GM19238 (cell line): ENCODE data around the gene CHD3.

Source experiments
- DNase-seq: peaks from one replicate; pipeline ENCODE4 v3.0.0; 2011; ENCODE audit warnings: low spot score; ENCODE audit not compliant: insufficient read length

The CHD3 gene

GRCh38 chr17:7894226-7894625 is 5.6 kb downstream of the CHD3 start:
- no peak for DNase-seq

DNA sequence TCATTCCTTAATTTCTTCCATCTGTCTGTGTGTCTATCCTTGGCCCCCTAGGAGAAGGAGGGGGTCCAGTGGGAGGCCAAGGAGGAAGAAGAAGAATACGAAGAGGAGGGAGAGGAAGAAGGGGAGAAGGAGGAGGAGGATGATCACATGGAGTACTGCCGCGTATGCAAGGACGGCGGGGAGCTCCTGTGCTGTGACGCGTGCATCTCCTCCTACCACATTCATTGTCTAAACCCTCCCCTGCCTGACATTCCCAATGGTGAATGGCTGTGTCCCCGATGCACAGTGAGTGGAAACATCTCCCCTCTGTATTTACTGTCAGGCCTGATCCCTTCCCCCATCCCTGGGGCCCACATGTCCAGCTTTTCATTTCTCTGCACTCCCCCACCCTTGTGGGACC is 6.3 kb downstream of the CHD3 start:
- no peak for DNase-seq

GRCh38 chr17:7897090-7897489 is 8.5 kb downstream of the CHD3 start:
- no peak for DNase-seq

- DNase-seq = no peak
Observed at GRCh38 chr17:7897773-7898172, 9.2 kb downstream of the CHD3 start.

- DNase-seq = no peak
Observed at GRCh38 chr17:7903154-7904103, 14.8 kb downstream of the CHD3 start.

DNA sequence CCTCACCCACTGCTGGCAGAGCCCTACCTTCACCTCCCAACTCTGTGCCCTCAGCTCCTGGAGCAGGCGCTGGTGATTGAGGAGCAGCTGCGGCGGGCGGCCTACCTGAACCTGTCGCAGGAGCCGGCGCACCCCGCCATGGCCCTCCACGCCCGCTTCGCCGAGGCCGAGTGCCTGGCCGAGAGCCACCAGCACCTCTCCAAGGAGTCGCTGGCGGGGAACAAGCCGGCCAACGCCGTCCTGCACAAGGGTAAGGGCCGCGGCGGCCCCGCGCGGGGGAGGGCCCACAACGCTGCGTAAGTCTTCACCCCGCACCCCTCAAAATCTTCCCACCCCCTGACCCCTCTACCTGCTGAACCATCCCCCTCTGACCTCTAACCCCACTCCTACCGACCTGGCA is 20.5 kb downstream of the CHD3 start:
- no peak for DNase-seq

GRCh38 chr17:7910281-7910680 is 21.7 kb downstream of the CHD3 start:
- no peak for DNase-seq

GRCh38 chr17:7910711-7911110 is 22.1 kb downstream of the CHD3 start:
- DNase-seq = no peak

DNA sequence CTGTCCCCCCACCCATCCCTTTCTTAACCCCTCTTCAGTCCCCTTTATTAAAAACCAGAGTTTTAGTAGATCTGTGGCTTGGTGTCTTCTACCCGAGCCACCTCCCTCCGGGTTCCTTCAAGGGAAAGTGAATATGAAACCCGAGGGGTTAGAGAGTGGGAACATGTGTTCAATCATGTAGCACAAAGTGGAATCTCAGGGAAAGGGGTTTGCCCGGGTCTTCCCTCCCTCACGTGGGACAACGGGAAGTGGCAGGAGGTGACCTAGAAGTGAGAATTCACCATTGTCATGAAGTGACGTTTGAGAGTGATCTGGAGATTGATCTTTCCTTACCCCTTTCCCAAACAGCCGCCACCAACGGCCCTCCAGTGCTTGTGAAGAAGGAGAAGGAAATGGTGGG is 22.5 kb downstream of the CHD3 start:
- DNase-seq = no peak

DNA sequence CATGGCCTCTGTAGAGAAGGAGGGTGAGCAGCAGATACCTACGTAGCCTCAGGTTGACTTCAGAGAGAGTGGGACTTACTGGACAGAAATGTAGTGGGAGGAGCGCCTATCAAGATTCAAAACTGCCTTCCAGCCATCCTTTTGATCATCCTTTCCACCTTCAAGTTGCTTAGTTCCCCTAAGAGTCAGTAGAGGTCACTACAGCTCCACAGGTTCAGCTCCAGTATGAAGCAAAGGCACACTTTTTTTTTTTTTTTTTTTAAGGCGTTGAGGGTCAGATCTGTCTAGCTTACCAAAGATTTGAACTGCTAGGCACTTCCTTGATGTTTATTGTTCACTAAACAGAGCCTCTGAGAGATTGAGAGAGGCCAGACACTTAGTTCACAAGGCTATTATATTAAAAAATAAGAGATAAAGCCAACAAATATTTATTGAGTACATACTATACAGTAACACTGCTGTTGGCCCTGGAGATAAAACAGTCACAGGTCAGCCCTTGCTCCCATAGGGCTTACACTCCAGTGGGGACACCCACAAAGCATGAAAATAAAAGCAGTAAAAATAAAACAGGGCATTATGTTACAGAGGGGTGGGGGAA is 24.4 kb downstream of the CHD3 start:
- peak; percentile 40 for DNase-seq

DNA sequence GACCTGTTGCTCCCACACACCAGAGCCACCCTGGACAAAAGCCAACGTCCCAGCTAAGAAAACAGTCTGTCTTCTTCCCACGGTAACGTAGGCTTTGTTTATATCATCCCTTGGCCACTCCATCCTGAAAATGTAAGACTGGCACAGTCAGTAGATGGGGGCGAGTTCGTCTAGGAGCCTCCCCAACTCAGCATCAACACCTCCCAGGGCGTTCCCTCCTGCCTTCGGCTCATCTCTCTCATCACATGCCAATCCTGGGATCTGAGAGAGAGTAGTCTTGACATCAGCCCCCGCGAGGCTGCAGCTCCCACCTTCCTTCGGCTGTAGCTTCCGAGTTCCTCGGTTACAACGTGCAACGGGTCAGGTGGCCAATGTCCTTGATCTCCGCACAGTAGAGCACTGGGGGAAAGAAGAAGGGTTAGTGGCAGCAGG is 26.6 kb downstream of the CHD3 start:
- DNase-seq = no peak

DNA sequence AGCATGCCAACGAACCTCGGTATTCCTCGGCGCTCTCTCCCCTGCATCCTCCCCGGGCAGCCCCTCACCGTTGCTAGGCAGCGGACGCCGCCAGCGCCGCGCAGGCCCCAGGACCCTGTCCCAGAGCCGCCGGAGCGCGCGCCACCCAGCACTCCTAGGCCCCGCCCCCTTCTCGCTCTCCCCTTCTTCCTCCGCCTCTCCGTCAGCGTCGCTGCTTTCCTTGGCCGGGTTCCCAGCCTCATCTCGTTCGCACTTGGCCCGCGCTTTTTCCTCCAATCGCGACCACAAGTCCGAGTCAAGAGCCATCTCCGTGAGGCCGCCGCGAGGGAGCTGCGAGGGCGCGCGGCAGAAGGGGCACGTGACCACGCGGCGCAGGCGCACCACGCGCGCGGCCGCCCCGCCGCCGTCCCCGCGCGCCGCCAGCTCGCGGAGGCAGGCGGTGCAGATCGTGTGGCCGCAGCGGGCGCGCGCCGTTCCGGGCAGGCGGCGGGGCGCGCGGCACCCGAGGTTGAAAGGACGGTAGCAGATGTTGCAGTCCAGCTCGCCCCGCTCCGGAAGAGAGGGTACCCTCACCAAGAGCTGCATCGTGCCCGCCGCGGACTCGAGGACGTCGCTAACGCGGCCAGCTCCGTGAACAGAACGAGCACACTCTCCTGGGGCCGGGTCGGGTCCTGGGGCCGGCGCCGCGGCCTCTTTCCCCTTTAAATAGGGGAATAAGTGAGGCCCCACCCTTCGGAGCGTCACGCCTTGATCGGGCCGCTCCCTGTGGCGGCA is 27.2 kb downstream of the CHD3 start, which contains the start of gene RNF227:
Gene RNF227 (minus strand): TSS at position 679 of the 774 bp plus-strand sequence. CDS start 94 bp downstream, at position 585.
- DNase-seq = peak; percentile 66

GRCh38 chr17:7916385-7916682 is 27.7 kb downstream of the CHD3 start:
- no peak for DNase-seq

- DNase-seq = no peak
Observed at GRCh38 chr17:7916808-7917207, 28.2 kb downstream of the CHD3 start.

GRCh38 chr17:7922269-7922844 is 33.8 kb downstream of the CHD3 start:
- DNase-seq = no peak

GRCh38 chr17:7922845-7923628 is 34.4 kb downstream of the CHD3 start:
- DNase-seq = peak; percentile 73

DNA sequence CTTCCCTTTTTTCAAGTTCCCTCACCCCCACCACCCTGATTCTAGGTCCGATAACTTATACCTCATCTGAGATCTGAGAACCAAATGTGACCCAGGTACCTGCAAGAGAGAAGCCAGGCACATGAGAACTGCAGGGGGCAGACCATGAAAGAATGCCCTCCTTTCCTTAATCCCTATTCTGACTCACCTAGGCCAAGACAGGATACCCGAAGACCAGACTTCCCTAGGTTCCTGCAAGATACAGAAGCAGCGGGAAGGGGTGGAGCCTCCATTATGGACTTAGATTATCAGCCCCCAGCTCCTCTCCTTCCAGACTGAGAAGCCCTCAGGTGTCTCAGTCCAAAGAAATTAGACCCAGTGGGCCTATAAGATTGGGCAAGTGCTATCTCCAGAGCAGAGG is 39.0 kb downstream of the CHD3 start:
- no peak for DNase-seq

DNA sequence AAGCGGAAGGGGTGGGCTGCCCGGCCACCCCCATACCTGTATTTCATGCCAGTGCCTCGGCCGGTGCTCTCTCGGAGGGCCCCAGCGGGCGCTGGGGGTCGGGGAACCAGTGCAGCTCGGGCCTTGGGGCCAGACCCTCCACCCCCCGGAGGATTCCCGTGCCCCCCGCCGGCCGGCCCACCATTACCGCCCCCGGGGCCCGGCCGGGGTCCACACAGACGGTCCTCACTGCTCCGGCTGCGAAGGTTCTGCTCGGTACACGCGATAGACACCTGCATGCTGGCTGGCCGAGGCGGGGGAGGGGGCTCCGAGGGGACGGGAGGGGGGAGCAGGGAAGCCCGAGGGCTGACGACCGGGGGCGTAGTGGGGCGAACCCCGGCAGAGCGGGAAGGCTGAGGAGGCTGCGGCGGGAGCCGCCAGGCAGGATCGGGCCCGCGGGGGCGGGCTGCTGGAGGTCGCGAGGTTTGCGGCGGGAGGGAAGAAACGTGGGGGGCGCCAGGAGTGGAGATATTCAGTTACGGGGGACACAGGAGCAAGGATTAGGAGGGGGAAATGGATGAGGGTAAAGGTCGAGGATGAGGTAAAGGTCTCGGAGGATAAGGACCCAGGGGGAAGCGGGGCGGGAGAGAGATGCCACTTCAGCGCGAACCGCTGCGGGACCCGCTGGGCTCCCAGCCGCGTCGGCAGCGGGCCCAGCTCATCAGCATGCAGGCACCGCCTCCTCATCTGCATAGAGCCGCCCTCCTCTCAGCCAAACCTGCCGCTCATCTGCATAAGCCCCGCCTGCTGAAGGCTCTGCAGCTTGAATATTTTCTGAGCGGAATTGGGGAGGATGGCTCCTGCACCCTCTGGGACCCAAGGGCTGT is 40.8 kb downstream of the CHD3 start, which contains the start of gene KCNAB3:
Gene KCNAB3 (minus strand): TSS at position 699 of the 866 bp plus-strand sequence. CDS start 421 bp downstream, at position 278.
- no peak for DNase-seq

GRCh38 chr17:7930841-7931631 is 42.4 kb downstream of the CHD3 start:
- DNase-seq = peak; percentile 29
